CD4-positive, CD25-positive, alpha-beta regulatory T cell (primary cell): ENCODE measurements around the gene MRPL10. TPM values are rescaled to one million over a fixed set of nuclear protein-coding genes. Genes with fewer than 3 reads are reported as not detected.

ENCODE experiments used
- ATAC-seq, 2 donors: fragments of 150-1000 bp; cut with Tn5 transposase; one replicate each; pipeline ENCODE4 v1.10.0; 2021; ENCODE audit warnings: low read depth in 2 of 2, moderate number of reproducible peaks in 2 of 2, moderate library complexity in 1 of 2
- DNase-seq, 3 donors: peaks; one replicate each; pipeline versions ENCODE4 v3.0.0 to v3.0.0-alpha.2; 2012 to 2022; ENCODE audit warnings: mixed read lengths in 1 of 3
- H3K27ac ChIP-seq: one replicate; pipeline ENCODE4 v1.7.0; 2013; ENCODE audit warnings: mild to moderate bottlenecking, low read length; ENCODE audit not compliant: insufficient read depth, poor library complexity, severe bottlenecking
- H3K27me3 ChIP-seq: one replicate; pipeline ENCODE4 v1.7.0; 2013; ENCODE audit warnings: low read length; ENCODE audit not compliant: control insufficient read depth, insufficient read depth
- H3K36me3 ChIP-seq: one replicate; pipeline ENCODE4 v1.7.0; 2013; ENCODE audit warnings: mild to moderate bottlenecking, low read length, moderate library complexity; ENCODE audit not compliant: control insufficient read depth, insufficient read depth
- H3K4me1 ChIP-seq: 2 replicates; pipeline ENCODE4 v1.7.0; 2013; ENCODE audit warnings: mild to moderate bottlenecking, low read length; ENCODE audit not compliant: insufficient read depth, control insufficient read depth, poor library complexity, severe bottlenecking
- H3K4me3 ChIP-seq: one replicate; pipeline ENCODE4 v1.7.0; 2013; ENCODE audit warnings: low read depth, mild to moderate bottlenecking, low read length, moderate library complexity
- H3K9me3 ChIP-seq, 2 experiments: 1 replicate in 1 of 2; 2 replicates in 1 of 2; pipeline ENCODE4 v1.7.0; 2013; ENCODE audit warnings: low read length in 2 of 2, mild to moderate bottlenecking in 1 of 2, moderate library complexity in 1 of 2; ENCODE audit not compliant: control insufficient read depth in 2 of 2
- H3K27ac Mint-ChIP-seq, 3 donors: one replicate each; pipeline ENCODE4 v1.8.0; 2020 to 2022; ENCODE audit warnings: mild to moderate bottlenecking in 3 of 3, mixed read lengths in 3 of 3, moderate library complexity in 2 of 3
- H3K27me3 Mint-ChIP-seq: one replicate; pipeline ENCODE4 v1.8.0; 2022; ENCODE audit warnings: mild to moderate bottlenecking, mixed read lengths
- H3K36me3 Mint-ChIP-seq: one replicate; pipeline ENCODE4 v1.8.0; 2020; ENCODE audit warnings: mixed read lengths
- H3K4me1 Mint-ChIP-seq, 4 donors: one replicate each; pipeline ENCODE4 v1.8.0; 2020 to 2022; ENCODE audit warnings: mixed read lengths in 4 of 4, mild to moderate bottlenecking in 1 of 4
- H3K4me3 Mint-ChIP-seq, 4 donors: one replicate each; pipeline ENCODE4 v1.8.0; 2020 to 2022; ENCODE audit warnings: mild to moderate bottlenecking in 4 of 4, mixed read lengths in 4 of 4, moderate library complexity in 3 of 4
- H3K9me3 Mint-ChIP-seq, 7 donors: one replicate each; pipeline ENCODE4 v1.8.0; 2020 to 2022; ENCODE audit warnings: mixed read lengths in 7 of 7, mild to moderate bottlenecking in 3 of 7, moderate library complexity in 2 of 7
- polyA plus RNA-seq, 4 donors: library from polyadenylated mRNA; unstranded; fragments of 300-500 nt; fragmentation: Illumina TruSeq; gene quantifications; one replicate each; pipeline ENCODE4 v1.2.3, GENCODE V29; 2021
- total RNA-seq: library from RNA; stranded (reverse); gene quantifications from one replicate; pipeline ENCODE4 v1.2.3, GENCODE V29; 2022

The MRPL10 gene
- total and polyA plus RNA-seq, 5 donors from 2014 or later, result 40.8 to 58.8 (median 52.0) TPM

DNA sequence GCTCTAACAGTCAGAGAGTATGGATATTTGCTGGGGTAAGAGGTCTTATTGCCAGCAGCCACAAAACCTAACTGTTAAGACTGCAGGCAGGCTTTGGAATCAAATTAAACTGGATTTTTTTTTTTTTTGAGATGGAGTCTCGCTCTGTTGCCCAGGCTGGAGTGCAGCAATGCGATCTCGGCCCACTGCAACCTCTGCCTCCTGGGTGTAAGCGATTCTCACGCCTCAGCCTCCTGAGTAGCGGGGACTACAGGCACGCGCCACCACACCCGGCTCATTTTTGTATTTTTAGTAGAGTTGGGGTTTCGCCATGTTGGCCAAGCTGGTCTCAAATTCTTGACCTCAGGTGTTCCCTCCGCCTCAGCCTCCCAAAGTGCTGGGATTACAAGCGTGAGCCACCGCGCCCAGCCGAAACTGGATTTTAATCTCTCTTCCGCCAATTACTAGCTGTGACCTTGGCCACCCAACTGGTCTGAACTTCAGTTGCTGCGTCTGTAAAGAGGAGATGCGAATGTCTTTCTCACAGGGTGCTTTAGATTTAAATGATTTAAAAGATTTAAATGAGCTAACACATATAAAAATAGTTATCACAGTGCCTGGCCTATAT lies 842 bp downstream of the MRPL10 start:
- H3K9me3 ChIP-seq, result no peaks in the 10 kb centered on the region
- H3K27me3 ChIP-seq, result no peaks in the 10 kb centered on the region
- DNase-seq (no peak), ATAC-seq (no peak)
- Mint-ChIP-seq H3K9me3 (peaks cover 0 to 1% (median 0%) of the 10 kb centered on the region in 7 donors), H3K4me1 (peaks cover 11 to 62% (median 36%) of the 10 kb centered on the region in 4 donors), H3K4me3 (peak overlapping the region; percentile 96 to 98 (median 98)), H3K27me3 (peaks cover 12% of the 10 kb centered on the region), H3K27ac (peak overlapping the region; percentile 32 to 98 (median 88)), H3K36me3 (peaks cover 15% of the 10 kb centered on the region)
- H3K27ac ChIP-seq, result peak overlapping the region; percentile 76
- peaks cover 27% of the 10 kb centered on the region for H3K4me1 ChIP-seq
- peak overlapping the region; percentile 99 for H3K4me3 ChIP-seq
- H3K36me3 ChIP-seq, result peaks cover 19% of the 10 kb centered on the region

DNA sequence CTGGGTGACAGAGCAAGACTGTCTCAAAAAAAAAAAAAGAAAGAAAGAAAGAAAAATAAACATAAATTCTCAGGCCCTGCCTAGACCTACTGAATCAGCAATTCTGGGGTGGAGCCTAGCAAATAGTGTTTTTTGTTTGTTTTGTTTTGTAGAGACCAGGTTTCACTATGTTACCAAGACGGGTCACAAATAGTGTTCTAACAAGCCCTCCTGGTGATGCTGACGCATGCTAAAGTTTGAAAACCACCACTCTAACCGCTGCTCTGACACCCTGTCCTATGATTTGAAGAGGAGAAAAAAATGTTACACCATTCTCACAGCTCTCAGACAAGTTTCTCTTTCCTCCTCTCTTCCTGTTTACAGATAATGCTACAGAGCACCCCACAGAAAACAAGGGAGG lies 1.5 kb downstream of the MRPL10 start:
- H3K27me3 ChIP-seq, result no peaks in the 10 kb centered on the region
- ATAC-seq (peak; percentile 30 to 31), DNase-seq (peak in 2 of 3 donors; percentile 37 to 58)
- peaks cover 23% of the 10 kb centered on the region for H3K36me3 ChIP-seq
- H3K4me1 ChIP-seq, result peaks cover 26% of the 10 kb centered on the region
- H3K4me3 ChIP-seq, result no peak overlapping the region
- peak overlapping the region; percentile 71 to 98 (median 74) for H3K27ac Mint-ChIP-seq
- peak overlapping the region; percentile 76 for H3K27ac ChIP-seq
- H3K36me3 Mint-ChIP-seq, result peaks cover 18% of the 10 kb centered on the region
- peak overlapping the region; percentile 96 to 98 (median 98) for H3K4me3 Mint-ChIP-seq
- peaks cover 12% of the 10 kb centered on the region for H3K27me3 Mint-ChIP-seq
- peaks cover 0 to 1% (median 0%) of the 10 kb centered on the region in 7 donors for H3K9me3 Mint-ChIP-seq
- H3K9me3 ChIP-seq, result no peaks in the 10 kb centered on the region
- H3K4me1 Mint-ChIP-seq, result peaks cover 11 to 55% (median 32%) of the 10 kb centered on the region in 4 donors

DNA sequence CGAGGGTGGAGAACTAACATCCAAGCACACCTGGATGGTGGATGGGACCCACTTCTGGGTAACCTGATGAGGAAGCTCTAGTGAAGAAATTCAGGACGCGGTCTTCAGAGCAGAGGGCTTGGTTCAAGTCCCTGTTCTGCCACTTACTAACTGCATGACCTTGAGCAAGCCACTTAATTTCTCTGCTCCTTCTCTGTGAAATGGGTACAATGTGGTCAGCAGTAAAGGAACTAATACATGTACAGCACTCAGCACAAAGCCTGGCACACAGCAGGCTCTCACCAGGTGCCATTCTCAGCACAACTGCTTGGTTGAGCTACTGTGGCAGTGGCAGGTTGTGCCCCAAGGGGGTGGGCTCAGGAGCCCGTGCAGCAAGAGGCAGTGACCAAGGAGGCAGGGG lies 7.8 kb downstream of the MRPL10 start:
- Histone ChIP-seq H3K4me3 (no peak overlapping the region), H3K9me3 (no peaks in the 10 kb centered on the region), H3K4me1 (peaks cover 27% of the 10 kb centered on the region), H3K27me3 (no peaks in the 10 kb centered on the region), H3K27ac (no peak overlapping the region), H3K36me3 (peaks cover 46% of the 10 kb centered on the region)
- Mint-ChIP-seq H3K27ac (no peak overlapping the region), H3K4me3 (peak overlapping the region in 2 of 4 donors; percentile 51 to 67), H3K27me3 (no peaks in the 10 kb centered on the region), H3K36me3 (peaks cover 30% of the 10 kb centered on the region), H3K4me1 (peaks cover 0 to 34% (median 19%) of the 10 kb centered on the region in 4 donors), H3K9me3 (no peaks in the 10 kb centered on the region)
- no peak for DNase-seq
- ATAC-seq, result no peak

DNA sequence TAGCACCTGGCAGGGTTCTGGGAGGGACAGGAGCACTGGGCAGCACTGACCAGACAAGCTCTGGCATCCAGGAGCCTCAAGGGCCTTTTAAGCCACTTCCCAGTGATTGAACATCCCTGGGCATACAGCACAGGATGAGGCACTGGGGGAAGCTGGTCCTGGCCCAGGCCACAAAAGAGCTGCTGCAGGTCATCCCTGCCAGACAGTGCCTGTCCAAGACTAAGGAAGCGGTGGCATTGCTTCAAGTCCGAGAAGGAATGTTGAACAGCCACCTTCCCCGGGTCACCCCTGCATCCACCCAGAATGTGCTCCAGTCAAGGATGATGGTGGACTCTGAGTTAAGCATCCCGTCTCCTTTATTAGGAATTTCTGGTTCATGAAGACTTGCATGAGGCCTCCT lies 8.6 kb downstream of the MRPL10 start:
- H3K27me3 ChIP-seq, result no peaks in the 10 kb centered on the region
- no peak for ATAC-seq
- H3K9me3 ChIP-seq, result no peaks in the 10 kb centered on the region
- no peak overlapping the region for H3K27ac ChIP-seq
- Mint-ChIP-seq H3K4me1 (peaks cover 0 to 30% (median 17%) of the 10 kb centered on the region in 4 donors), H3K27me3 (no peaks in the 10 kb centered on the region), H3K27ac (peak overlapping the region in 1 of 3 donors; percentile 94), H3K36me3 (peaks cover 31% of the 10 kb centered on the region), H3K4me3 (peak overlapping the region in 2 of 4 donors; percentile 67 to 98), H3K9me3 (no peaks in the 10 kb centered on the region)
- H3K4me3 ChIP-seq, result no peak overlapping the region
- peaks cover 27% of the 10 kb centered on the region for H3K4me1 ChIP-seq
- no peak for DNase-seq
- peaks cover 53% of the 10 kb centered on the region for H3K36me3 ChIP-seq

DNA sequence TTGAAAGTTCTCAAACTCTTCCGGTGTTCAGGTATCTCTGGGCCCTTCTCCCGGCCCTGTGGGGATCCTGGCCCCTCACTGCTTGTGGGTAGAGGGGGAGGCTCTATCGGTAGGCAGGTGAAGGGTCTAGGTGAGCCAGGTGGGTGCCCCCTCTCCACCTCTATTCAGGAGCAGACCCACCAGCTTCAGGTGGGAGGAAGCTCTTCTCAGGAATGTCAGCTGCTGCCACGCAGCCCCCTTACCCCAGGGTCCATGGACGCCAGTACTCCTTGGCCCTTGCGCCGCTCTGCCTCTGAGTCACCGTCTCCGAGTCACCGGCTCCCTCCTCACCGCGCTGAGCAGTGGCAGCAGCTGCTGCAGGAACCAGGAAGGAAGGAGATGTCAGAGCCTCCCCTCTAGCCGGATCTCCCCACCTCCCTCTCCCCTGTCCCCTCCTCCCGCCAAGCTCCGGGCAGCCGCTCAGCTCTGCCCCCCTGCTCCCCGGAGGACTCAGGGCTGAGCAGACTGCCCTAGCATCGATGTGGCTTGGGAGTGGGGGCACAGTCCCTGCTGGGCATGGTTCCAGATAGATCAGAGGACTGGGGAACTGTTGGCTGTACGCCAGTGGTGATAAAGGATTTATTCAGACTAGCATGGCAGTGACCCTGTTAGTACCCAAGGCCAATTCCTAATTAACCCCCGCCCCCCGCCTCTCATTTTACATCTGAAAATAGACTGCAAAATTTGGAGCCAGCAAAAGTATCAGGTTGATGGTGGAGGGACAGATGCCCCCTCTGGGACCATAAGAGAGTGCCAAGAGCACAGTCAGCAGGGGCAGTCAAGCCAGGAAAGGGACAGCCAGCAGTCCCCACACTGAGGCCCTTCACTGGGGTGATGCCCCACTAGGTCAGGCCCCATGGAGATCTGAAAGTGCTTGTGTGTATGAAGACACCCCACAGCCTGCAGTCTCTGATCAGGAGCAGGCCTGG lies 9.6 kb downstream of the MRPL10 start, which contains the start of gene OSBPL7:
TSS of gene OSBPL7 (minus strand) at position 371 of the 968 bp plus-strand sequence. CDS start 1,516 bp downstream, outside the sequence.
- Mint-ChIP-seq H3K27ac (peak within 1 kb of the TSS; percentile 57 to 98 (median 94)), H3K36me3 (peaks cover 30% of the 10 kb centered on the region), H3K4me1 (peaks cover 0 to 30% (median 17%) of the 10 kb centered on the region in 4 donors), H3K4me3 (peak within 1 kb of the TSS; percentile 95 to 98 (median 98)), H3K9me3 (no peaks in the 10 kb centered on the region), H3K27me3 (no peaks in the 10 kb centered on the region)
- Histone ChIP-seq H3K9me3 (no peaks in the 10 kb centered on the region), H3K4me1 (peaks cover 27% of the 10 kb centered on the region), H3K27ac (peak within 1 kb of the TSS; percentile 72), H3K36me3 (peaks cover 55% of the 10 kb centered on the region), H3K27me3 (no peaks in the 10 kb centered on the region), H3K4me3 (peak within 1 kb of the TSS; percentile 78)
- DNase-seq (peak; percentile 57 to 90 (median 71)), ATAC-seq (peak; percentile 97 to 98)

DNA sequence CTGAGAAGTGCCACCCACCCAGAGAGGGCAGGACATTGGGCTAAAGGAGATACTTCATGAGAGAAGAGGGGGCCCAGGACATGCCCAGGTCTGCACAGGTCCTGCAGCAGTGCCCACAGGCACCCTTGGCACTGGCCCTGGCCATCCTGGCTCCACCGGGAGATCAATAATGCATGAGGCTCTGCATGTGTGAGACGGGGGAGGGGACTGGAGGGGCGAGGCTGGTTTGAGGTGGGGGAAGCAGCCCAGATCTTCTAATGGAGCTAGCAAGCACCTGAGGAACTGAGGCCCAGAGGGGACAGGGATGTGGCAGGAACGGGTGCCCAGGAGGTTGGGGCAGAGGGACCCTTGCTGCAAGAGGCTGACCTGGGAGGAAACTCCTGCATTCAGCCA lies 10.3 kb downstream of the MRPL10 start:
- Histone ChIP-seq H3K9me3 (no peaks in the 10 kb centered on the region), H3K4me3 (peak overlapping the region; percentile 78), H3K36me3 (peaks cover 55% of the 10 kb centered on the region), H3K27me3 (no peaks in the 10 kb centered on the region), H3K27ac (peak overlapping the region; percentile 72), H3K4me1 (peaks cover 27% of the 10 kb centered on the region)
- peaks cover 23% of the 10 kb centered on the region for H3K36me3 Mint-ChIP-seq
- no peaks in the 10 kb centered on the region for H3K27me3 Mint-ChIP-seq
- peaks cover 0 to 27% (median 16%) of the 10 kb centered on the region in 4 donors for H3K4me1 Mint-ChIP-seq
- peak overlapping the region in 2 of 3 donors; percentile 94 to 98 for H3K27ac Mint-ChIP-seq
- ATAC-seq (no peak), DNase-seq (no peak)
- H3K4me3 Mint-ChIP-seq, result peak overlapping the region; percentile 95 to 98 (median 98)
- H3K9me3 Mint-ChIP-seq, result no peaks in the 10 kb centered on the region

DNA sequence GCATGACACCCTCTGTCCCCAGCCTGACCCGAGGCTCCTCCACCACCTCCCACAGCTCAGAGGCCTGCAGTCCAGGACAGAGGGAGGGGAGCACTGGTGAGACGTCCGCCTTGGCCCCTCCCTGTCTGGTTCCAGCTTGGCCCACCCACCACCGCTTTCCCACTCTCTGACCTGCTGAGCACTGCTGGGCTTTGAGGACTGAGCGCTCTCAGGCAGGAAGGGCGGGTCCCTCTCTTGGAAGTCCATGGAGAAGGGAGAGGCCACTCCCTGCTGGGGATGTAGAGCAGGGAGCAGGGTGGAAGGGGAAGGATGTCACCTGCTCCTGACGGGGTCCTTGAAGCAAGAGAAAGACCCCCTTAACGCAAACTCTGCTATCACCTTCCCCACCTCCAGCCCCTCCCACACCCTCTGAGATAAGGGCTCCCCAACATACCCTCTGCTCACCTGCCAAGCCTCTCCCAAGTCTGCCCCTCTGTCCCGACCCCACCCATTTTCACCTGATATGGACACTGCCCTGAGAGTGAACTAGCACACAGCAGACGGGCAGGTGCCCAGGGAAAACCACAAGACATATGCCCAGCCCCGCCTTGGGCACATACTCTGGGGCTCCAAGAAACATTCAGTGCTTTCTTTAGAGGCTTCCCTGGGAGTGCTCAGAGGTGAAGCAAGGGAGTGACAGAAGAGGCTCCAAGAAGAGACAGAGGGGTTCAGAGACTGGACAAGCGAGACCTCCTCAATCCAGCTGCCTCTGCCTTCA lies 11.1 kb downstream of the MRPL10 start:
- H3K4me1 Mint-ChIP-seq, result peaks cover 0 to 27% (median 16%) of the 10 kb centered on the region in 4 donors
- H3K4me1 ChIP-seq, result peaks cover 27% of the 10 kb centered on the region
- peak overlapping the region; percentile 38 to 98 (median 94) for H3K27ac Mint-ChIP-seq
- ATAC-seq (no peak), DNase-seq (no peak)
- no peaks in the 10 kb centered on the region for H3K27me3 ChIP-seq
- H3K4me3 ChIP-seq, result peak overlapping the region; percentile 78
- H3K36me3 ChIP-seq, result peaks cover 55% of the 10 kb centered on the region
- H3K27me3 Mint-ChIP-seq, result no peaks in the 10 kb centered on the region
- H3K27ac ChIP-seq, result no peak overlapping the region
- no peaks in the 10 kb centered on the region for H3K9me3 ChIP-seq
- H3K4me3 Mint-ChIP-seq, result peak overlapping the region; percentile 95 to 98 (median 98)
- H3K9me3 Mint-ChIP-seq, result no peaks in the 10 kb centered on the region
- H3K36me3 Mint-ChIP-seq, result peaks cover 18% of the 10 kb centered on the region
